Subcutaneous adipose tissue (tissue), 4 donors: ENCODE results near the gene UGT2B28. TPM values are rescaled to one million over a fixed set of nuclear protein-coding genes. Genes with fewer than 3 reads are reported as not detected.
"Not testable (repeated sequence)": the region's sequence is repeated elsewhere in the genome, so short reads cannot be mapped to it uniquely, and the experiment has no call there.

Experiments
- CTCF ChIP-seq: fragments of 450-650 bp; IDR thresholded peaks from one replicate; pipeline ENCODE4 v1.5.1; 2016; ENCODE audit warnings: low read depth, mild to moderate bottlenecking, control low read depth, antibody characterized with exemption, moderate library complexity
- total RNA-seq, 4 donors: library from RNA; depleted of rRNA; stranded (reverse); fragments of >200 nt; gene quantifications; one replicate each; pipeline ENCODE4 v1.1.0, GENCODE V29; 2016

The UGT2B28 gene
- total RNA-seq, result not detected

- TF ChIP-seq CTCF, result not testable (repeated sequence)
These were observed at the start of gene UGT2B28 for GRCh38 chr4:69280081-69280480. Gene UGT2B28 (plus strand): TSS chr4:69280475. CDS start chr4:69280501, 26 bp downstream.

- no peak for TF ChIP-seq CTCF
These were observed 41.2 kb upstream of the UGT2B28 start for GRCh38 chr4:69239092-69239491.

GRCh38 chr4:69239557-69240168 lies 40.6 kb upstream of the UGT2B28 start:
- no peak for TF ChIP-seq CTCF

- no peak for TF ChIP-seq CTCF
These were observed 41.0 kb downstream of the UGT2B28 start for GRCh38 chr4:69321153-69321729.

- TF ChIP-seq CTCF, result no peak
These were observed 41.8 kb downstream of the UGT2B28 start for GRCh38 chr4:69322055-69322454.

- TF ChIP-seq CTCF, result no peak
These were observed 43.0 kb downstream of the UGT2B28 start for GRCh38 chr4:69323284-69323683.

GRCh38 chr4:69330345-69331047 lies 50.2 kb downstream of the UGT2B28 start:
- no peak for TF ChIP-seq CTCF
